Mammary epithelial cell (primary cell): Measurements from ENCODE around the gene NDUFA11.
"Not testable (repeated sequence)": the region's sequence is repeated elsewhere in the genome, so short reads cannot be mapped to it uniquely, and the experiment has no call there.

ENCODE experiments used
- CTCF ChIP-seq, 2 donors: IDR thresholded peaks in 1 of 2; conservative IDR thresholded peaks in 1 of 2; 2 replicates each; pipeline ENCODE4 v1.5.1; 2011 to 2012; ENCODE audit warnings: inconsistent platforms in 2 of 2, low read length in 2 of 2, mild to moderate bottlenecking in 2 of 2, control low read depth in 1 of 2, low read depth in 1 of 2; ENCODE audit not compliant: insufficient read depth in 1 of 2; ENCODE audit errors: extremely low read depth in 1 of 2
- EZH2 ChIP-seq: IDR thresholded peaks from 2 replicates; pipeline ENCODE4 v1.6.1; 2012; ENCODE audit warnings: low read length, inconsistent platforms, borderline replicate concordance

DNA sequence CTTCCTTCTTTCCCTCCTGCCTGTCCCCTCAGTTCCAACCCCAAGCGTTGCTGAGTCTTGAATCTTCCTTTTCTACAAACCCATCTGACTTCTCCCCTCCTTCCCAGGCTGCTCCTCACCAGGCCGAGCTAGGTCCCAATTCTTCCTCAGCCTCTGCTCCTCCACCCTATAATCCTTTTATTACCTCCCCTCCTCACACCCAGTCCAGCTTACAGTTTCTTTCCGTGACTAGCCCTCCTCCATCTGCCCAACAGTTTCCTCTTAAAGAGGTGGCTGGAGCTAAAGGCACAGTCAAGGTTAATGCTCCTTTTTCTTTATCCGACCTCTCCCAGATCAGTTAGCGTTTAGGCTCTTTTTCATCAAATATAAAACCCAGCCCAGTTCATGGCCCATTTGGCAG lies 55.0 kb downstream of the NDUFA11 start:
- not testable (repeated sequence) for TF ChIP-seq CTCF (conservative IDR thresholded peaks at IDR 0.05 in 1 of 2, IDR thresholded peaks at IDR 0.05 in 1 of 2; ENCODE audit: extremely low read depth in 1 of 2, insufficient read depth in 1 of 2, low read depth in 1 of 2, low read length in 2 of 2); EZH2
